GM19238 (cell line): Measurements from ENCODE around the gene SH3D19.
A peak's percentile ranks its signal among the peaks of the same experiment; 100 is the strongest.
"Not testable (repeated sequence)": the region's sequence is repeated elsewhere in the genome, so short reads cannot be mapped to it uniquely, and the experiment has no call there.

ENCODE experiments used
- DNase-seq: peaks from one replicate; pipeline ENCODE4 v3.0.0; 2011; ENCODE audit warnings: low spot score; ENCODE audit not compliant: insufficient read length

Gene SH3D19

DNA sequence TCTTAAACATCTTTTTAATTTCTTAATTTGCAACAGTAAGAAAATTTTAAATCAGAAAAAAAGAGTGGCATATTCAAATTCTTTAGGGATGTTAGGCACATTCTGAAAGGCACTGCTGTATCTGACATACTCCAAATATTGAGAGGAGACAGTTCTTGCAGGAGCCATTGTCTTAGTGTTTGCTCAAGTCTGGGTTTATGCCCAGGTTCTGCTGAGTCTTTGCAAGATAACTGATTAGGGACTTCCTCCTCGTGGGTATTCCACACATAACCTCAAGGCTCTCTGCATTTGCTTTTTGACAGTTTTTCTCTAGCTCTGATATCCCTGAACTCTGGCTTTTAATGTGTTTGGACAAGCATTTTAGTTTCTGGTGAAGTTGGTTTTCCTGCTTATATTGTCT lies 173.4 kb downstream of the SH3D19 start:
- no peak for DNase-seq

- DNase-seq = no peak
Measured at GRCh38 chr4:151150821-151151580, 174.4 kb downstream of the SH3D19 start.

DNA sequence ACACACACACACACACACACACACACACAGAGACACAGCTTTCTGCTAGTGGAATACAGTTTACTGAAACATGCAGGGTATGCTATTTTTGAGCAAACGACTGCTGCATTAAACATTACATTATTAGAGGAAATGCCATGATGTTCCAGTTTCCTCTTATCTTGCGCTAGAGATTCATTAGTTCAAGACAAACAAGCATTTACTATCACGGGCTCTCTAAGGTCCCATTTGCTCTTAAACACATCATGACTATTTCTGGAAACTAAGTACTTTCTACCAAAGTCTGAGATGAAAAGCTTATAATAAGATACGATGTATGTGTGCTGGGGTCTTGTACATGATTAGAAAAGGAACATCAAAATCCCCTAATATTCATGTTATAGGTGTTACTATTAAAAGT lies 177.1 kb downstream of the SH3D19 start:
- no peak for DNase-seq

- no peak for DNase-seq
Measured at GRCh38 chr4:151147000-151147399, 178.4 kb downstream of the SH3D19 start.

DNA sequence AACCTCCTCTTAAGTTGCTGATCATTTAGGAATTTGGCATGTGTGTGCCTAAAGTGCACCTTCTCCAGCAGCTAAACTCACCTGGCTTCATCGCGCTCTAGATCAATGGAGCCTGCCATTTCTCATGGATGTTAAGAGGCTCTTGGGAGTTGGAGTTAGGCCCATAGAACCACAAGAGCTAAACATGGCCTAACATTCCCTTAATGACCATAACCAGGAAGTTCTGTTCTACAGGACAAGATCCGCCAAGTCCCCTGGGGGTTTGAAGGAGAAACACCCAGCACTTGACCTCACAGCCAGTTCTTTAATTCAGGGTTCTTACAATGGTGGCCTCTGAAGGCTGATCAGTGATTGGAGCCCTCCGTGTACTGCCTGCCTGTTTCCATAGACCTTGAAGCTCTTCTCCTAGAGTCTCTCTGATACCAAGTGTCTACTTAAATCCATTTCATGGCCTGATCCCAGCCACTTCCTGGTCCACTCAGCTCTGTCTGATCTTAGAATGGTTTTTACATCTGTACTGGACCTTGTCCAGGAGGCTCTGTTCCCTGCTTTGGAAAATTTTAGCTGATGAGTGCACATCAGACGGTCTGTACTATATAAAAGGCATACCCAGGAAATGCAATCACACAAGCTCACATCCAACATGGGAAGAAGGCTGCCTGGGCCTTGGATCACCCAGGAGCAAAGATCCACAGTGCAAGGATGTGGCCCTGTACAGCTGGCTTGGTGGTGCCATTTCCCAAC lies 180.9 kb downstream of the SH3D19 start:
- no peak for DNase-seq

GRCh38 chr4:151143811-151144210 lies 181.6 kb downstream of the SH3D19 start:
- DNase-seq = no peak

DNA sequence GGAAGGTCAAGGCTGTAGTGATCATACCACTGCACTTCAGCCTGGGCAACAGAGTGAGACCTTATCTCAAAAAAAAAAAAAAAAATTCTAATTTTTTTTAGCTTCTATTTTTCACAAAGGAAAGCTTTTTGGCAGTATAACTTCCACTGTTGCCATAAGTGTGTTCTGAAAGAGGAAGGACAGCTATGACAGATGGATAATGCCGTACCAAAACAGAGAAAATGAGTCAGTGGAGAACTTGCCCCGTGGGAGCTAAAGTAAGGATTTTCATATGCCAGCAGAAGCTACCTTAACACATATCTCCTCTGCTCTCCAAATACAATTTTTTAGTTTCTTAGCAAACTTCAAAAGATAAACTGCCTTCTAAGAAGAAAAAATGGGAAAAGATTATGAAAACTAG lies 182.2 kb downstream of the SH3D19 start:
- no peak for DNase-seq

DNA sequence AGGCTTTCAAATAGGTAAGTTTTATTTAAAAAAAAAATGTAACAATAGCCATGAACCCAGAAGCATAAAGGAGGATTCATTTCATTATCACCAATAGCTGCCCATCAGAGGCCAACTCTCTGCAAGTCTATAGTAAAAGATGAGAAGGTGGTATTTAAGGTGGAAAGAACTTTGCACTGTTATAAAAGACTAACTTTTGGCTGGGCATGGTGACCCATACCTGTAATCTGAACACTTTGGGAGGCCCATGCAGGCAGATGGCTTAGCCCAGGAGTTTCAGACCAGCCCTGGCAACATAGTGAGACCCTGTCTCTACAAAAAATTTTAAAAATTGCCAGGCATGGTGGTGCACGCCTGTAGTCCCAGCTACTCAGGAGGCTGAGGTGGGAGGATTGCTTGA lies 182.6 kb downstream of the SH3D19 start:
- DNase-seq = no peak

DNA sequence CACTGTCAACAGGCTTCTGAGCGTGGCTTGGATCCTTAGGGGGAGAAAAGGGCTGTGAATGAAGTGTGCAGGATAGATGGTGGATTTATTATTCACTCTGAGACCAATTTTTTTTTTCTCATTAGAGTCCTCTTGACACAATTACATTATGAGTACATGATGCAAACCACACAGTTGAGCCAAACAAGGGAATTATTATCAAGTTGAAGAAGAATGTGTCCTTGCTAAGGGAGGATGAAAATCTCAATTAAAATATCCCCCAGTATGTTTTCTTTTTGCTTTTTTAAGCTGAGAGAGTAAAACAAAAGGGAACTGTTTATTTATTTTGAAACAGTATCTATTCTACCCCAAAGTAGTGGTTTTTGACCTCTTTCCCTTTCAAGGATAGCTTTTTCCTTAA lies 185.6 kb downstream of the SH3D19 start:
- DNase-seq = no peak

GRCh38 chr4:151136048-151136447 lies 189.4 kb downstream of the SH3D19 start:
- DNase-seq = not testable (repeated sequence)

GRCh38 chr4:151133311-151133710 lies 192.1 kb downstream of the SH3D19 start:
- DNase-seq = no peak

DNA sequence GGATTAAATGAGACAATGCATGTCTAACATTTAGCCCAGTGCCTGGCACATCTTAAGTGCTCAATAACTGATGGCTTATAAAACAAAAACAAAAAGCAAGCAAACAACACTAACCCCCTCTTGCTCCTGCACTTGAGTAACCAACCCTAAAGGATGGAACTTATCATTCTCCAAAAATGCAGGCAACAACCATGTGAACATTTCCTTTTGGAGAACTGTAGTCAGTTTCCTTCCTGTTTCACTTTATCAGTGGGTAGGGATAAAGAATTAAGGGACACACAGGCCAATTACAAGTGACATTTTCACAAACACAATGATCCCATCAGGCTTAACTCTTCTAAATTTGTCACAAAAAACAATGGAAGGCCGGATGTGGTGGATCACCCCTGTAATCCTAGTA lies 195.6 kb downstream of the SH3D19 start:
- no peak for DNase-seq

DNA sequence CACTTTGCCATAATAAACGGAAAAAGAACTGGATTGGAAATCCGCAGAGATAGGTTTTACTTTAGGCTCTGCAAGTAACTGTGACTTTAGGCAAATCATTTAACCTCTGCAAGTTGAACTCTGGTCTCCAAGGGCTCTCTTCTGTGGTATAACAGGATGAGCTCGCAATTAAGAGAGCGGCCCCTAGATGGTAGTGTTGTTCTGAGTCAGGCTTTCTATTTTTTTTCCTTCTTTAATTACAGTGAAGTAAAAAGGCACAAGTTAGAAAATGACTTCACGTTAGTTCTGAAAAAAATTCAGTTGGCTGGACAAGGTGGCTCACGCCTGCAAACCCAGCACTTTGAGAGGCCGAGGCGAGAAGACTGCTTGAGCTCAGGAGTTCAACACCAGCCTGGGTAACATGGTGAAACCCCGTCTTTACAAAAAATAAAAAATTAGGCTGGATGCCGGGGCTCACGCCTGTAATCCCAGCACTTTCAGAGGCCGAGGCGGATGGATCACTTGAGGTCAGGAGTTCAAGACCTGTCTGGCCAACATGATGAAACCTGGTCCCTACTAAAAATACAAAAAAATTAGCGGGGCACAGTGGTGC lies 207.9 kb downstream of the SH3D19 start:
- DNase-seq = peak; percentile 61

- no peak for DNase-seq
Measured at GRCh38 chr4:151114986-151115385, 210.4 kb downstream of the SH3D19 start.

GRCh38 chr4:151114338-151114737 lies 211.1 kb downstream of the SH3D19 start:
- DNase-seq = no peak

- no peak for DNase-seq
Measured at GRCh38 chr4:151110236-151110635, 215.2 kb downstream of the SH3D19 start.

GRCh38 chr4:151107063-151107462 lies 218.3 kb downstream of the SH3D19 start:
- no peak for DNase-seq

- no peak for DNase-seq
Measured at GRCh38 chr4:151105454-151106032, 219.9 kb downstream of the SH3D19 start.

- DNase-seq = no peak
Measured at GRCh38 chr4:151104621-151105020, 220.8 kb downstream of the SH3D19 start.

DNA sequence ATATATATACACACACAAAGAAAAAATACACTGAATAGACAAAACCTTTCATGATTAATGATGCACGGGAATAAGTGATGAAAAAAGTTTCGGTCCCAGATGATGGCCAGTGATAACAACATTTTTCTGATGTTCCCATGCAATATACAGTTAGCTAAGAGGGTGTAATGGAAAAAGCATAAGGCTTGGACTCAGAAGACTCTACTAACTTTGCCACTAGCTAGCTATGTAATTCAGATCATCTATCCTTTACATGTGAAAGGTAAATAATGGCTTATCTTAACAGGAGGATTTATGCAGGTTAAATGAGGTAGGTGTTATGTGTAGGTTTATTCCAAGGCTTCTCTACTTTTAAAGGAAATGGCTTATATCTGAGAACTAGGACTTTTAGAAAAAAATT lies 221.6 kb downstream of the SH3D19 start:
- DNase-seq = no peak

GRCh38 chr4:151100531-151100930 lies 224.9 kb downstream of the SH3D19 start:
- no peak for DNase-seq

DNA sequence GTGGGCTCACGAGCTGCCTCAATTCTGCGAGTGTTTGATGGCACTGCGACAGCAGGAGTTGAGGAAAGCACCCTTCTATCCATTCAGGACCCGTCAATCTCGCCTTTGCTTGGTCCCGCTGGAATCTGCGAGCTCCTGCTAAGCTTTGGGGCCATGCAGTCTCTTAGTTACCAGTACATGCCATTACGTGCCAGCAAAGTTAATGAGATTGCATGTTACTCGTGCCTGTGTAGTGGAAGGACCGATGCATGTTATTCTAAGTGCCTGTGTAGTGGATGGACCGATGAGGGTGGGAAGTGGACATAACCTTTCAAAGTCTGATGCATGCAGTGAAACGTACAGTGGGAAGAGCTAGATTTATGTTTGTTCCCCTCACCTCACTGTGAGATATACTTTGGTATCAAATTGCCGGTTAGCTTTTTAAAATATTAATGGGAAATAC lies 225.4 kb downstream of the SH3D19 start:
- no peak for DNase-seq
